SH-SY5Y (cell line): ENCODE results near the gene ARSB.

Experiments used
- GATA2 ChIP-seq: IDR thresholded peaks from 2 replicates; pipeline ENCODE4 v1.6.1; 2011; ENCODE audit warnings: mild to moderate bottlenecking, low read depth, low read length
- GATA3 ChIP-seq: IDR thresholded peaks from 2 replicates; pipeline ENCODE4 v1.6.1; 2011; ENCODE audit warnings: low read depth, mild to moderate bottlenecking, low read length, moderate library complexity

DNA sequence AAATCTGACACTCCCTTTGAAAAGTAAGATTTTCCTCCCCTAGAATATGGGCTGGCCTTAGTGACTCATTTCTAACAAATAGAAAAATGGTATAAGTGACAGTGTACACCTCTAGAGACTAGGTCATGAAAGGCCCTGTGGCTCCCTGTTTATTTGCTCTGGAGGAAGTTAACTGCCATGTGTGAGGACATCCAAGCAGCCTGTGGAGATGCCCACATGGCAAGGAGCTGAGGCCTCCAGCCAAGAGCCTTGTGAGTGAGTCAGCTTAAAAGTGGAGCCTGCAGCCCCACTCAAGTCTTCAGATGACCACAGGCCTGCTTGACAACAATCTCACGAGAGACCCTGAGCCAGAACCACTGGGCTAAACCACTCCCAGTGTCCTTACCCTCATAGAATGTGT lies 208.5 kb downstream of the ARSB start:
- TF ChIP-seq GATA2 = no peak
- TF ChIP-seq GATA3 = no peak
